Medulla oblongata (tissue), 1 donor: Measurements from ENCODE around the gene ABHD2.
"Not testable (repeated sequence)": the region's sequence is repeated elsewhere in the genome, so short reads cannot be mapped to it uniquely, and the experiment has no call there.

Experiments
- DNase-seq: peaks from one replicate; pipeline ENCODE4 v3.0.0-alpha.2; 2015; ENCODE audit errors: extremely low spot score

Gene ABHD2

DNA sequence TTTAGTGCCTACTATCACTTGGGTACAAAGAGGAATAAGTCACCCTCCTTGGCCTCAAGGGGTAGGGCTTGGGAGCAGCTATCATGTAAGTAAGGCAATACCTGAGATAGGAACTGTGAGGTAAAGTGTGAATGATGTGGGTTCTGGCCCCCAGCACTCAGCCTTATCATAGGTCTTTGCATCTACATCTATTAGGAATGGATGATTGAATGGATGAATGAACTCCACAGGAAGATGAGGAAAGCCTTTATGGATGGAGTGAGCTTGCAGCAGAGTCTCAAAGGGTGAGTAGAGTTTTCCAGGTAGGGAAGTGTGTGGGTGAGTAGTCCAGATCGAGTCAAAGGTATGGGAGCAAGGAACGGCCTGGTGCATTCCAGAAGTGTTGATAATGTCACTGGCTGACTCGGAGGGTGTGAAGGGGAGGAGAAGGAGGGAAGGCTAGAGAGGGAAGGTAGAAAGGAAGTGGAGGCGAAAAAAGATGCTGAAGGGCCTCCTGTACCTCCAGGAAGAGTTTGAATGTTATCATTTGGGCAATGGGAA is 13.1 kb upstream of the ABHD2 start:
- DNase-seq: no peak

DNA sequence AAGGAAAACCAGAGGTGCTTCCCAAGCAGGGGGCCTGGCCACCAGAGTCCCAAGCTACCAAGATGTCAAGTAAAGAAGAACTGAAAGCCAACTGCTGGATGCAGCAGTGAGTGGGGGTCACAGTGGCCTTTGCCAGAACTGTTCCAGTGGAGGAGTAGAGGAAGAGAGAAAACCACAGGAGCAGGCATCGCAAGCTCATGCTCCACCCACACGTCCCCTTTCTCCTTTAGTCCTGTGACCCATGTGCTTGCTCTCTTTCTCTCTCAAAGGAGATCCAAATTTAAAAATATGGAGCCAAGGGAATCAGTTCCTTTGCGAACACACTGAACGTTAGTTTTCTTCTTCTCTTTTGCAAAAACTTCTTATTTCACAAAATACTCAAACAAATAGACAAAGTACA is 12.4 kb upstream of the ABHD2 start:
- DNase-seq: peak; percentile 53

DNA sequence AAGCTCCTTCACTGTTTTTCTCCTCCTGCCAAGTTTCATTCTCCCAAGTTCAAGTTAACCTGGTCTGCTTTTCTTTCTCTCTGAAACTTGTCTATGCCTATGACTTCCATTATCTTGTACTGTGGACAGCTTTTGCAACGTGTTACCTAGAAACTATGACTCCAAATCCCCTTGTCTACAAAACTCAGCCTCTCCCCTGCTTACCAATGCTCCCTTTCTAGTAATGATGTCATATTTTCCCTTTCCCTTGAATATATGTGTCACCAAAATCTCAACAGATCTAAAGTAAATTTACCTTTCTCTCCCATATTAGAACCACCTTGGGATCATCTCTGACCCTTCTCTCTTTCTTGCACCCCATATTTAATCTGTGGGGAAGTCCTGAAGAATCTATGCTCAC is 10.5 kb upstream of the ABHD2 start:
- no peak for DNase-seq

DNA sequence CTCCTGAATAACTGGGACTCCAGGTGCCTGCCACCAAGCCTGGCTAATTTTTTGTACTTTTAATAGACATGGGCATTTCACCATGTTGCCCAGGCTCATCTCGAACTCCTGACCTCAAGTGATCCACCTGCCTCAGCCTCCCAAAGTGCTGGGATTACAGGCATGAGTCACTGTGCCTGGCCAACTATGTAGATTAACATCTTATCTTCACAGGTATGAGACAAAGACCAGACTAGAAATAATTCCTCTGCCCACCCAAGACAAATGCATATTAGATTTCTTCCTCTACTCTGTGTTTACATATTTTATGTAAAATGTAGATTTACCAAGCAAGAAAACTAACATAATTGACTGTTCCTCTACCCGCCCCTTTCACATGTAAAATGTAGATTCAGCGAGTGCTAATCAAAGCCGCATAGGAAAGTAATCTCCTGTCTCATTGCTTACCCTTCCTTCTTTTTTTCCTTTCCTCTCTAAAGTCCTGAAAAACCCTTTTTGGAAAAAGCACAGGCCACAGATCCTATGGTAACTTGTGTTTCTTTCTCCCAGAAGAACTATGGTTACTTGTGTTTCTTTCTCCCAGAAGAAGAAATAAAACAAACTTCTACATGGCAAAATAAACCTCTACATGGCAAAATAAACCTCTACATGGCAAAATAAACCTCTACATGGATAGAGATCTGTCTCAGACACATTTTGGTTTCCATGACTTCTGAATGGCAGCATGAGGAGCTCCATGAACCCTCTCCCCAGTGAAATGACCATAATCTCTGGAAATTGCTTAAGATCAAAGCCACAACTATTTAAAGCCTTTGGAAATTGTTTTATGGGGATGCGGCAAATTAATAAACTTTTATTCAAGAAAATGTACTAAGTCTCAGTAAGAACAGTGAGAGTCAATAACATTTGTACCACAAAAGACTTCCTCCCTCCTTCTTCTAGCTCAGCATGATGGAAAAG is 9.1 kb upstream of the ABHD2 start:
- DNase-seq: no peak

- no peak for DNase-seq
Measured at GRCh38 chr15:89081878-89082277, 6.4 kb upstream of the ABHD2 start.

- no peak for DNase-seq
Measured at GRCh38 chr15:89083246-89083645, 5.0 kb upstream of the ABHD2 start.

DNA sequence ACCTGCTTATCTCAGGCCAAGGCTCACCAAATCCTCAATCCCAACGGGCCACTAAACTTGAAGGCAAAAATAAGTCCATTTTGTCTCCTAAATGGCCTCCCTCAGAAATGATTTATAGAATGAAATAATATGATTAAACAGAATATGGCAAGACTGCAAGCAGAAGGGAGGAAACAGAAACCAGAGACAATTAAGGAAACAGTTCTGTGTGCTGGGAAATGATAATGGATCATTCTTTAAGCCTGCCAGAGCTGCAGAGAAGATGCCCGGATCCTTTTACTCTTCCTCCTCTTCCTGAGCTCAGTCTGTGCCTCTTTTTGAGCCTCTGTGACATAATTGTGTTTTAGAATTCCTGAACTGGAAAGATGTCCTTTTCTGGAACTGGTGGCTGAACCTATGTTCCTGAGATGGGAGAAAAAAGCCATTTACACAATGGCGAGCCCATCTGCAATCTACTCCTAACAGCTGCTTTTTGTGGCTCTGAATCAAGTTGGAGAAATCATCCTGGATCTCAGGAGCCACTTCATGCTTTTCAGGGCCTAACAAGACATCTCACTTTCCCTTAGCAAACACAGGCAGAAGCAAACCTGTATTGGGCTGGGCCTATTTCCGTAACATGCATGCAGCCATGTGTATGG is 2.8 kb upstream of the ABHD2 start:
- no peak for DNase-seq

DNA sequence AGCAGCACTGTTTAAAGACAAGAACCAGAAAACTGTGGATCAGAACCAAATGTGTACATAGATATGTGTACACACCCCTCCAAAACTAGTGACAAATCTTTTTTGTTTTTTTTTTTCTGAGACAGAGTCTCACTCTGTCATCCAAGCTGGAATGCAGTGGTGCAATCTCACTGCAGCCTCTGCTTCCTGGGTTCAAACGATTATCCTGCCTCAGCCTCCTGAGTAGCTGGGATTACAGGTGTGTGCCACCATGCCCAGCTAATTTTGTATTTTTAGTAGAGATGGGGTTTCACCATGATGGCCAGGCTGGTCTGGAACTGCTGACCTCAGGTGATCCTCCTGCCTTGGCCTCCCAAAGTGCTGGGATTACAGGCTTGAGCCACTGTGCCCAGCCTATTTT is 2.3 kb upstream of the ABHD2 start:
- DNase-seq: not testable (repeated sequence)

DNA sequence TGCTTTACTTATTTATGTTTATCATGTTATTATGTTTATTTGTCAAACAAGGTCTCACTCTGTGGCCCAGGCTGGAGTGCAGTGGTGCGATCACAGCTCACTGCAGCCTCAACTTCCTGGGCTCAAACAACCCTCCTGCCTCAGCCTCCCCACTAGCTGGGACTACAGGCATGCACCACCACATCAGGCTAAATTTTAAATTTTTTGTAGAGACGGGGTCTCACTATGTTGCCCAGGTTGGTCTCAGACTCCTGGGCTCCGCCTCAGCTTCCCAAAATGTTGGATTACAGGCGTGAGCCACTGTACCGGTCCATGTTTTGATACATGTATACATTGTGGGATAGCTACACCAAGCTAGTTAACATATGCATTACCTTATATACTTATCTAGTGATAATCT is 1.9 kb upstream of the ABHD2 start:
- not testable (repeated sequence) for DNase-seq

DNA sequence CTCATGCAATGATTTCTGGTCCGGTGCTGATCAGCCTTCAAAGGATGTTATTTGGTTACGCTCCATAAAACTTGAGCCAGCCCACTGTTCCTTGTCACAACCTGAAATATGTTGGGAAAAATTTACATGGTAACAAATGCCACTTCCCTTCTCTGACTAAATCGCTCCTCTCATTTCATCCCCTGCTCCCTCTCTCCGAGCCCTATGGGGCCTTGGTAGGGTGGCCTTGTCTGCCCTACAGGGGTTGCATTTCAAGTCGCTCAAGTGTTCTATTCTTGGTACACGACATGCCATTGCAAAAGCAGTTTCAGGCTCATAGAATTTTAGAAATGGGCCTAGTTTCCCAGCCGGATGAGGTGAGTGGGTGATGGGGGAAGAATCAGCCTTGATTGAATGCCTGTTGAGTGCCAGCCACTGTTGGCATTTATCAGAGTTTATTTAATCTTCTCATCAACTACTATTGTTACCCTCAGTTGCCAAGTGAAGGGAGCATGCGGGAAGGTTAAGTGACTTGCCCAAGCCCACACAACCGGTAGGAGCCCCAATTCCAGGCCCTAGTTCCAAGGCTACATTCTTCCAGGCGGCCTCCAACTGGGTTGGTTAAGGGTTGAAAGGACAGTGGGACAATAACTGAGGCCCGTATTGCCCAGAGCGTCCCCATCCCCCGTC is 961 bp upstream of the ABHD2 start:
- DNase-seq: no peak

DNA sequence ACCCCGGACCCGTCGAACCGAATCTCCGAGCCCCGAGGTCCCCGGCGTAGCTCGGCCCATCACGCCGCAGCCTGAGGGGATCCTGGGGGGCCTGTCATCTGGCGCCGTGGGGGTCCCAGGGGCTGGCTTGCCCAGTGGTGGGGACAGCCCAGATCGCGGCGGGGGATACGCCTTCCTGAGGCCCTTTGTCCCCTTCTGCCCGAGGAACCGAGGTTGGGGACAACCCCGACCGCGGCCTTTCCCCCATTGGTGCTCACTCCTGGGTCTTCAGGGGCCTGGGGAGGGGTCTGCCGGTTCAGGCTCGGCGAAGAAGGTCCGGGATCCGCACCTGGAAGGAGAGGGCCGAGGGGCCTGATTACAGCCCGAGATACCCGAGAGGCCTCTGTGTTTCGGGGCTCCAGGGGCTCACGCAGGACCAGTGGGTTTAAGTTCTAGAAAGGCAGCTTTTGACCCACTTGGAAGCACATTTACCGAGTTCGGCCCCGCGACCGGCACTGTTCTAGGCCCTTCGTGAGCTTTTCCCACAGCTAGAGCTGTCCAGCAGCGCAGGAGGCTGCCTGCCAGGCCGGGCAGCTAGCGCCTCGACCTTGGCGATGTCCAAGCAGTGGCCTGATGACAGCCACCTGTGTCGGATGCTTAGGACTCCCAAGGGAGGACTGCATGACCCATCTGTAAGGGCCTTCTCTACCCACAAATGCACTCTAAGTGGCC is 504 bp downstream of the ABHD2 start:
- no peak for DNase-seq

- no peak for DNase-seq
Measured at GRCh38 chr15:89089316-89090230, 1.3 kb downstream of the ABHD2 start.

- DNase-seq: peak; percentile 81
Measured at GRCh38 chr15:89090791-89091626, 2.8 kb downstream of the ABHD2 start.

DNA sequence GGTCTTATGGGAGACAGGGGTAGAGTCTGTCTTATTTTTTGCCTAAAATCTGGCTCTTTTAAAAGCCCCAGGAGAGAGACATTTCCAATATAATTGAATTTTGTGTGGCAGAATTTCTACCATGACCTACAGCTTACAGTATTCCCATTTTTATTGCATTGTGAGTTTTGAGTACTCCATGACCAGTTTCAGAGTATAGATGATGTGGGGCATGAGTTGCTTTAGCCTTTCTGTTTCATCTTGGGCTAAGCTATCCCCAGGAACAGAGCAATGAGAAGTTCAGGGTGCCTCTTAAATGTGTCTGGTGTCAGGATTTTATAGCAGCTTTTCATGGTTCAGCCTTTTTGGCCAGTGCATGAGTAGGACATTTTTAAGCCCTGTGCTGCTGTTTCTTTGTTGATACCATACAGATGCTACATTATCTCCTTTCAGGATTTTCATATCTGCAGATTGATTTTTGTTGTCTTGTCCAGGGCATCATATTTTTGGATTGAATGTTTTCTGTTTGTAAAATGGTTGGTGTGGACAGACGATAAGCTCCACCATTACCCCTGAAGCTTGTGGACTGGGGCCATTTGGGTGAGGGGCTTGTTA is 3.5 kb downstream of the ABHD2 start:
- DNase-seq: no peak

DNA sequence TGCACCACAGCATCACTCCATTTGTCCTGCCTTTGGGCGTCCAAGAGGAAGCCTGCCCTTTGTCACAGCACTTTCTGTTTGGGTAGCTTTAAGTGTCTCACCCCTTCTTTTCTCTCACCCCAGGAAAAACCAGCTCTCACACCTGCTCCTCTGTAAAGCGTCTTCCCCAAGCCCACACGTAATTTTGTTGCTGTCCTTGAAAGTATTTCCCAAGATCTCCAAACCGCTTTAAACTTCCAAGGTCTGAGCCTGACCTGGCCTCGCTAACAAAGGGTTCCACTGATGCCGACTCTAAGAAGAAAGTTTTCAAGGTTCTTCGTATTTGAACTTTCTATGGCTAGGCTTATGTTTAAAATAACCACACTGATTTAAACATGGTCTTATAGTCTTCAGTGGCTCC is 5.3 kb downstream of the ABHD2 start:
- no peak for DNase-seq

- no peak for DNase-seq
Measured at GRCh38 chr15:89095073-89095472, 6.8 kb downstream of the ABHD2 start.

DNA sequence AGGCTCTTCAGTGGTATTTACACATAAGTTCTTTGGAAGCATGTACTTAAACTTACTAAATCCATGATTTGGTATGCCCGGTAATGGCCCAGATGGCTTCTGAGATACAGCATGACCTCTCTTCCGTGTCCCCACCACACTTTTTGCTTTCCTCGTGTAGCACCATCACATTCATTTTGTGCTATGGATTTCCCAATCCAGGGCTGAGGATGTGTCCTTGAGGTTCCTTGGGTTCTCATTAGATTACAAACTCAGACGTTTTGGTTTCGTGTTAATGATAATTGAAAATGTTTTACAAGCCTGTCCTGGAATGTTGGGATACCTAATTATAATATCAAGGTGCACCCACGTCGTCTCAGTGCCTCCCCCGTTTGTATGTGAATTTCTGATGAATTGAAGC is 7.3 kb downstream of the ABHD2 start:
- no peak for DNase-seq

- DNase-seq: no peak
Measured at GRCh38 chr15:89096664-89097063, 8.4 kb downstream of the ABHD2 start.

DNA sequence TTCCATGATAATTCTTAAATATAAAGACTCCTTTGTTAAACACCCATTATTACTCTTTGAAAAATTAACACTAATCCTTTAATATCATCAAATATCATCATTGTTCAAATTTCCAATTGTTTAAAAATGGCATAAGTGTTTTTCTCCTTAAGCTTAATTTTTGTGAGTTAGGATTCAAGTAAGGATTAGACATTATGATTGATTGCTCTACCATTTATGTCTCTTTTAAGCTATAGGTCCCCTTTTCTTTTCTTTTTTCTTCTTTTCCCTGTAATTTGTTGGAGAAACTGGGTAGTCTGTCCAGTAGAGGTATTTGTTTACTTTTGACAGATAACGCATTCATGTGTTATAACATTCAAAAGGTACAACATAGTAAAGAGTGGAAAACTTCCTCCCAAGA is 9.1 kb downstream of the ABHD2 start:
- no peak for DNase-seq
